Suprapubic skin (tissue), 4 donors: Measurements from ENCODE around the gene OR11A1.

Experiments used
- POLR2A ChIP-seq, 2 donors: fragments of 450-650 bp; IDR thresholded peaks; one replicate each; pipeline ENCODE4 v1.6.1; 2017; ENCODE audit warnings: antibody characterized with exemption in 2 of 2, mild to moderate bottlenecking in 2 of 2, moderate library complexity in 2 of 2
- POLR2AphosphoS5 ChIP-seq, 3 donors: sonication (generic); formaldehyde crosslinking; IDR thresholded peaks; one replicate each; pipeline ENCODE4 v1.6.1; 2017; ENCODE audit warnings: antibody characterized with exemption in 3 of 3
- TF ChIP-seq, protein P1 (sequence below), 2 donors: fragments of 200-600 bp in 1 of 2; fragments of 450-650 bp in 1 of 2; sonication (generic) in 1 of 2; IDR thresholded peaks; one replicate each; pipeline ENCODE4 v1.5.1; 2016 to 2019; ENCODE audit warnings: antibody characterized with exemption in 2 of 2, mild to moderate bottlenecking in 1 of 2, moderate library complexity in 1 of 2

DNA sequence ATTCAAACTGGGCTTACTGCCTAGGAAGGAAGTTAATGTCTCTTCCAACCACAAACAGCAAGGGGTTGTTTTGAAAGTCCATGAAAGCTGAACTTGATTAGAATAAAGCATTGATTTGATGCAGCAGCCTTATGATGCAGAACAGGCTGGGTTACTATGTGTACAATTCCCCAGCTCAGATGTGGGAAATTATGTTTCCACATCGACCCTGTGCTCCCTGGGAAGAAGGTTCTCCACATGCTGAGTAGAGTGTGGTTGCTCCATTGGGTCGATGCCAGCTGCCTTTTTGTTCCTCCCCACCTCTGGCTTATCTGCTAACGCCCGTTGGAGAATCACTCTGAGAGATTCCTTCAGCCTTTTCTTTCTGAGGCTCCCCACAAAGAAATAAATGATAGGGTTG lies 29.7 kb upstream of the OR11A1 start:
- TF ChIP-seq, protein P1, sequence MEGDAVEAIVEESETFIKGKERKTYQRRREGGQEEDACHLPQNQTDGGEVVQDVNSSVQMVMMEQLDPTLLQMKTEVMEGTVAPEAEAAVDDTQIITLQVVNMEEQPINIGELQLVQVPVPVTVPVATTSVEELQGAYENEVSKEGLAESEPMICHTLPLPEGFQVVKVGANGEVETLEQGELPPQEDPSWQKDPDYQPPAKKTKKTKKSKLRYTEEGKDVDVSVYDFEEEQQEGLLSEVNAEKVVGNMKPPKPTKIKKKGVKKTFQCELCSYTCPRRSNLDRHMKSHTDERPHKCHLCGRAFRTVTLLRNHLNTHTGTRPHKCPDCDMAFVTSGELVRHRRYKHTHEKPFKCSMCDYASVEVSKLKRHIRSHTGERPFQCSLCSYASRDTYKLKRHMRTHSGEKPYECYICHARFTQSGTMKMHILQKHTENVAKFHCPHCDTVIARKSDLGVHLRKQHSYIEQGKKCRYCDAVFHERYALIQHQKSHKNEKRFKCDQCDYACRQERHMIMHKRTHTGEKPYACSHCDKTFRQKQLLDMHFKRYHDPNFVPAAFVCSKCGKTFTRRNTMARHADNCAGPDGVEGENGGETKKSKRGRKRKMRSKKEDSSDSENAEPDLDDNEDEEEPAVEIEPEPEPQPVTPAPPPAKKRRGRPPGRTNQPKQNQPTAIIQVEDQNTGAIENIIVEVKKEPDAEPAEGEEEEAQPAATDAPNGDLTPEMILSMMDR (IDR thresholded peaks at IDR 0.05) = no peak
- TF ChIP-seq POLR2AphosphoS5 (IDR thresholded peaks at IDR 0.05) = no peak
- no peak for TF ChIP-seq POLR2A (IDR thresholded peaks at IDR 0.05)
